Brain pericyte (primary cell): ENCODE data around the gene ARFRP1.
"Not testable (repeated sequence)": the region's sequence is repeated elsewhere in the genome, so short reads cannot be mapped to it uniquely, and the experiment has no call there.

Experiments used
- DNase-seq: peaks from one replicate; pipeline ENCODE4 v3.0.0-alpha.2; 2012; ENCODE audit warnings: low read depth, low spot score

The ARFRP1 gene

DNA sequence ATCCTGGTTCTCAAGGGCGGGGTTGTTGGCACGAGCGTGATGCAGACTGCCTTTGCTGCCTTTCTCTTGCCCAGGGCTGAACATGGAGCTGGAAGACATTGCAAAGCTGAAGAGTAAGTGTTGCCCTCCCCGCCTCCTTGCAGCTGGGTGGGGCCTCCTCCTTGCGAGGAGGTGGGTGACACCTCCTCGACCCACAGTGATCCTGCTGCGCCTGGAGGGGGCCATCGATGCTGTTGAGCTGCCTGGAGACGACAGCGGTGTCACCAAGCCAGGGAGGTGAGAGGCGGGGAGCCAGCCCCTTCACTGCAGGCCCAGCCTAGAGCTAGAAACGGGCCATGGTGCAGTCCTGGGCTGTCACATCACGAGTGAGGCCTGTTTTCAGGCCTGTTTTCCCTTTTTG, 29.7 kb downstream of the ARFRP1 start:
- no peak for DNase-seq

DNA sequence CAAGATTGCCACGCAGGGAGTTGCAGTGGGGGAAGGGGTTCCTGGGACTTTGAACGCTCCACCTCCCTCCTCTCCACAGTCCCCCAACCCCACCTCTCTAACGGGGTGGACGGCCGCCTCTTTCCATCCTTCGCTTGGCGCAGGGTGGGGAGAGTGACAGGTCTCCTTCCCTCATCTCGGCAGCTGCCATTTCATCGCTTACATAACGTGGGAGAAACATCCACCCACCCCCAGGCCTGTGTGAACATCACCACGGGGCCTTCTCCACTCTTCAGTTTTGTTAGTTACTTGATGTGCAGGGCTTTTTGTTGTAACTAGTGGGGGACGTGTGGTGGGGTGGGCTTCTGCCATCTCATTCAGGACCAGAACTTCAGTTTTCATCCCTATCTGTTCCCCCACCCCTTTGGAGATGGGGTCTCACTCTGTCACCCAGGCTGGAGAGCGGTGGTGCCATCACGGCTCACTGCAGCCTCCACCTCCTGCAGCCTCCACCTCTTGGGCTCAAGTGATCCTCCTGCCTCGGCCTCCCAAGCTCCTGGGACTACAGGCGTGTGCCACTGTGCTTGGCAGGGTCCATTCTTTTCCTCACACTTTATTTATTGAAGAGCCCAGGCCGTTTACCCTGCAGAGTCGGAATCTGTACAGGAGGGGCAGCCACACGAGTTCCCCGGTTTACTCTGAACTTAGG, 32.0 kb downstream of the ARFRP1 start:
- no peak for DNase-seq

DNA sequence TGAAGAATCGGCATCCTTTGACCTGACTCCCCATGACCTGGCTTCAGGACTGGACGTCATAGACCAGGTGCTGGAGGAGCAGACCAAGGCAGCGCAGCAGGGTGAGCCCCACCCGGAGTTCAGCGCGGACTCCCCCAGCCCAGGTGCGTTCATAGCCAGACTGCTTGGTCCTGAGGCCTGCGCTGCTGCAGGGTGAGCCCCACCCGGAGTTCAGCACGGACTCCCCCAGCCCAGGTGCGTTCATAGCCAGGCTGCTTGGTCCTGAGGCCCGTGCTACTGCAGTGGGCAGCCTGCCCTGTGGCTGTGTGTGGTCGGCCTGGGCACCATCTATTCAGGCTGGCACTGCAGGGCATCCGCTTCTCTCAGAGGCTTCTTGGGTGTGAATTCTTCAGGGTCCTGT, 33.8 kb downstream of the ARFRP1 start:
- no peak for DNase-seq

DNA sequence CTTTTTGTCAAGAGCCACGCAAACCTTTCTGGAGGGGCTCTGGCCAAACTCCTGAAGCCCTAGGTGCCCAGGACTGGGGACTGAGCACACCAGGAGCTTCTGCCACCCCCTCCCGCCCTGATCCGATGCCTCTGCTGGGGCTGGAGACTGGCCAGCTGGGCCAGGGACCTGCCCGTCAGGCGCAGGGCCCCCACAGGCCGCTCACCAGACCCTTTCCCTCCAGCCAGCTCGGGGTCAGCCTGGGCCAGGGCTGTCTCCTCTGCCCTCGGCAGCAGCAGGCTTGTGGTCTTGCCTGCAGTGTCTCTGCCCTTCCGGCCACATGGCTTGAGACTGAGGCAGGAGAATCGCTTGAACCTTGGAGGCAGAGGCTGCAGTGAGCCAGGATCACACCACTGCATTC, 35.1 kb downstream of the ARFRP1 start:
- no peak for DNase-seq

DNA sequence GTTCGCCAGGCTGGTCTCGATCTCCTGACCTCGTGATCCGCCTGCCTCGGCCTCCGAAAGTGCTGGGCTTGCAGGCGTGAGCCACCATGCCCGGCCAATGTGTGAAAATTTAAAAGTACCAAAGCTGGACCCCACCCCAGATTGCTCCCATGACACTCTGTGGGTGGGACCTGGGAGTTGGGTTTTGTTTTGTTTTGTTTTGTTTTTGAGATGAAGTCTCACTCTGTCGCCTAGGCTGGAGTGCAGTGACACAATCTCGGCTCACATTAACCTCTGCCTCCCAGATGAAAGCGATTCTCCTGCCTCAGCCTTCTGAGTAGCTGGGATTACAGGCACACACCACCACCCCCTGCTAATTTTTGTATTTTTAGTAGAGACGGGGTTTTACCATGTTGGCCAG, 36.1 kb downstream of the ARFRP1 start:
- not testable (repeated sequence) for DNase-seq

DNA sequence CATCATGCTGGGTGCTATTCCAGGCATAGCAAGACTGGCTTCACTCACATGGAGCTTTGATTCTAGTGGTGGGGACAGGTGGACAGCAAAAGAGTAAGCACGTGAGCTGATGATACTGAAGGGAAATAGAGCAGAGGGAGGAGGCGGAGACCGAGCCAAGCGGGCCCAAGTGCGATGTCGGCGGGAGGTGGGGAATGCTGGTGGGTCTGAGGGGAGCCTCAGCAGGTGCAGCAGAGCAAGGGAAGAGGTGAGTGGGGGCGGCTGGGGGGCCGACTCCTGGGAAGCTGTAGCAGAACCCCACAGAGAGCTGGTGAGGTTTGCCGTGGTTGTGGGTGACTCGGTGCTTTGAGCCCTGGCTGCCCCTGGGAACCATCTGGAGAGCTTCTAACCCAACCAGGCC, 39.4 kb downstream of the ARFRP1 start:
- no peak for DNase-seq

GRCh38 chr20:63667858-63668257, 39.9 kb downstream of the ARFRP1 start:
- DNase-seq = no peak

GRCh38 chr20:63665708-63666107, 42.1 kb downstream of the ARFRP1 start:
- DNase-seq = no peak

- DNase-seq = no peak
Measured at GRCh38 chr20:63664861-63665594, 42.7 kb downstream of the ARFRP1 start.

DNA sequence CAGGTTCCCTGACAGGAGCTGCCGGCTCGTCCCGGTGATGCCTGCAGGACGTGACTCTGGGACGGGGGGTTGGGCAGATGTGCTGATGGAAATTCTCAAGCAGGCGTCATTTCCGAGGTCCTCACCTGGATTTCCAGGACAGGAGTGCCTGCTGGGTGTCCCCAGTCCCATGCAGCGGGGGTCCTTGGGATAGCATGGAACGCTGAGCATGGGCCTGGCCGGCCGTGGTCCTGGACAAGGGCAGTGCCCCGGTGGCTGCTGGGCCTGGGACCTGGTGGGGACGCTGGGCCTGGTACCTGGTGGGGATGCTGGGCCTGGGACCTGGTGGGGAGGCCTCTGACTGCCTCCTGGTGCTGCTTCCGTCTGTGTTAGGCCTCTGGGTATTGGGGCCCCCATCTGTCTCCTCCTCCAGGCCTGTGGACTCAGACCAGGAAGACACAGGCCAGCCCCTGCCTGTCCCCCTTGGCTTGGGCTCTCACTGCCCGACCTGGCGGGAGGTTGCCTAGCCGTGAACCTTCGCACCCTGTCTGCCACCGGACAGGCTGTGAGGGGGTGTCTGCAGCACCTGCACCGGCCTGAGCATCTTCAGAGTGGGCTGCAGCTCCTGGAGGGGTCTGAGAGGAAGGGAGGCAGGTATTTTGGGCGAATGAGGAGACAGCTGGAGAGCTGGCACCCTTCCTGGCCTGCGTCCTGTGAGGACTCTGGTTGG, 43.5 kb downstream of the ARFRP1 start:
- no peak for DNase-seq

DNA sequence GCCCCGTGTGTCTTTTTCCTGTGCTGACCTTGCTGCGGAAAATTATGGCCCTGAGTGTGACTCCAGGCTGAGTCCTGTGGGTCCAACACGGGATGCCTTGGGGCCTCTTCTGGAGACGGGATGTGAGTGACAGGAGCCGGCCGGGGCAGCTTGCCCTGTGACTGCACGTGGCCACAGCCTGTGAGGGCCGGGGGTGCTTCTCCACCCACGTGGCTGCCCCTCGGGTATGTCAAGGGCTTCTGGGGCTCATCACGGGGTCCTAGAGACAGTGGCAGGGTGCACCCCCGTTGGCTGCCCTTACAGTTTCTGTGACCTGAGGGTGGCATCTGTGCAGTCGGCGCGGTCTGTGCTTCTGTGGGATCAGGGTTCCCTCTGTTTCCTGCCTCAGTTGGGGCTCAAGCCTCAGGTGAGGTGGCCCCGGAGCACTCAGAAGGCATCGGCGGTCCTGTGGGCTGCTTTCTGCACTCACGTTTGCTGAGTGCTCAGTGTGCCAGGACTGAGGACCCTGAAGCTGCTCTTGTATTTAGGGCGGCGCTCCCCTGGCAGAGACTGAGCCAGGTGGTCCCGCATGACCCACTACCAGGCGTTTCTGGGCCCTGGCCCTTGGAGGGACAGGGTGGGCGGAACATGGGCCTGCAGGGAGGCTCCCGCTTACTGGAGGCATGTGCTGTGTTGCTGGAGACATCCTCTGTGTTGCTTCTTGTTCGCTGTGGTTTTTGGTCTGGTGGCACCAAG, 44.3 kb downstream of the ARFRP1 start:
- DNase-seq = no peak

DNA sequence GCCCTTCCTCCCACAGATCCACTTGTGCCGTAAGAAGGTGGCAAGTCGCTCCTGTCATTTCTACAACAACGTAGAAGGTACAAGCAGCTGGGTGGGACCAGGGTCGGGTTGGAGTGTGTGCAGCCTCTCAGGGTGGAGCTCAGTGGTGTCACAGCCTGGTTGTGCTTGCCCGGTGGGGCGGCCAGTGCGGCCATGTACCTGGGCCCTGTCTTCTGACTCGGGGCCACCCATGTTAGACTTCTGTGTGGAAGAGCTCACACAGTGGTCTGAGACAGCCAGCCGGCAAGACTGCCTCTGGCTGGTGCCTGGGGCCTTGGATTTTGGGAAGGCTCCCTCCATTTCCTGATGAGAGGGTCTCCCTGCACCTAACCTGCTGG, 45.0 kb downstream of the ARFRP1 start:
- DNase-seq = no peak

DNA sequence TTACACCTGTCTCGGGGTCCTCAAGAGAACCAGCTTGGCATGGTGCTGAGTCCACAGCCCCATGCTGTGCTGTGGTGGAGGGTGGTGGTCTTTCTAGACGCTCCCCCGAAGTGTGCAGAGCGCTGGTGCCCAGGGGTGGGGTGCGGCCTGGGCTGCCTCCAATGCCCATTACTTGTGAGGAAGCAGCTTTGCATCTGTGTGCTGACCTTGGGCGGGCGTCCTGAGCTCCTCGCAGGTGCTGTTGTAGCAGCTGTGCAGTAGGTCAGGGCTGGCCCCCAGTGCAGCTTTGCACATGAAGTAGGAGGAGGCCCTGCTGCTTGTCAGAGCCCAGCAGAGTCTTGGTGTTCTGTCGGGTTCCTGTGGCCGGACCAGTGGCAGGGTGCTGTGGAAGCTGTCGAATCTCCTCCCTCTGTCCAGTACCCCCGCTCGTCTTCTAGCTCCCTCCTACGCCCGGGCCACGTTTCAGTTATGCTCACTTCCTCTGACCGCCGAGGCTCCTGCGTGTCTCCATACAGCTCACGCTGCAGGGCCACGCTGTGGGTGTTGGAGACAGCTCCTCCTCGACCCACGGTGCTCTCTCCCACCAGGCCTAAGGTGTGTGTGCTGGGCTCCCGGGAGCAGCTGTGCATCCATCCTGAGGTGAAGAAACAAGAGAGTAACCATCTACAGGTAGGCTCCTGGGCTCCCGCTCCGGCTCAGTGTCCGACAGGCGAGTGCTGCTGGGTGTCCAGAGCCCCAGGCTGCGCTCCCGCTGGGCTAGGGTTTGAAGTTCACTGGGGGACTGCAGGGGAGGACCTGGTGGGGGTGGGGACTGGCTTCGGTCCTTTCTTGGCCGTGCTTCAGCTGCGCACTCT, 45.6 kb downstream of the ARFRP1 start:
- DNase-seq = no peak

- DNase-seq = no peak
Measured at GRCh38 chr20:63661108-63661507, 46.7 kb downstream of the ARFRP1 start.

- DNase-seq = no peak
Measured at GRCh38 chr20:63660622-63661021, 47.2 kb downstream of the ARFRP1 start.

DNA sequence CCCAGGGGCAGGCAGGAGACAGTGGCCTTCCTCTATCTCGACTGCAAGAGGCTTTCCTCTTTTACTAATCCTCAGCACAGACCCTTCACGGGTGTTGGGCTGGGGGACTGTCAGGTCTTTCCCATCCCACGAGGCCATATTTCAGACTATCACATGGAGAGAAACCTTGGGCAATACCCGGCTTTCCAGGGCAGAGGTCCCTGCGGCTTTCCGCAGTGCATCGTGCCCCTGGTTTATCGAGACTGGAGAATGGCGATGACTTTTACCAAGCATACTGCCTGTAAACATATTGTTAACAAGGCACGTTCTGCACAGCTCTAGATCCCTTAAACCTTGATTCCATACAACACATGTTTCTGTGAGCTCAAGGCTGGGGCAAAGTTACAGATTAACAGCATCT, 47.6 kb downstream of the ARFRP1 start:
- DNase-seq = not testable (repeated sequence)

GRCh38 chr20:63659370-63659769, 48.4 kb downstream of the ARFRP1 start:
- no peak for DNase-seq

GRCh38 chr20:63658749-63659187, 49.0 kb downstream of the ARFRP1 start:
- DNase-seq = no peak

DNA sequence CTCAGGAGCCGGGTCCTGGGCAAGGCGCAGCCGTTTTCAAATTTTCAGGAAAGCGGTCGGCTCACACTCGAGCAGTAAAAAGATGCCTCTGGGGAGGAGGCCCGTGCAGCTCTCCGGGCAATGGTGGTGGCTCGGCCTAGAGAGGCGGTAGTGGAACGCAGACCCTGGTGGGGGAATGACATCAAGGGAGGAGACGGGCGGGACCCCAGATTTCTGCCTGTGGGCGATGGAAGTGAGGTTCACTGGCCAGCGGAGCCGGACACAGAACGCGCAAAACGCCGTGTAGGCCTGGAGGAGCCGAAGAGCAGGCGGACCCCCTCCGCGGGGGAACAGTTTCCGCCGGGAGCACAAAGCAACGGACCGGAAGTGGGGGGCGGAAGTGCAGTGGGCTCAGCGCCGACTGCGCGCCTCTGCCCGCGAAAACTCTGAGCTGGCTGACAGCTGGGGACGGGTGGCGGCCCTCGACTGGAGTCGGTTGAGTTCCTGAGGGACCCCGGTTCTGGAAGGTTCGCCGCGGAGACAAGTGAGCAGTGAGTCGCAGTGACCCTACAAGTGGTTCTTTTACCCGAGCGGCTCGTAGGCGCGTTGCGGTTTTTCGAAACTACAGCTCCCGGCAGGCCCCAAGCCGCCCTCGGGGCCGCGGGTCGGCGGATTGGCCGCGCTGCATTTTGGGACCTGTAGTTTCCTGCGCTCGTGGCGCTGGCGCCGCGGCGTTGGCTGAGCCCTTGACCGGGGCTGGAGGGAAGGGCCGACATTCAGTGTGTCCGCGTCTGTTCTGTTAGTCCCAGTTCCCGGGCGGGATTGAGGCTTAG, 49.6 kb downstream of the ARFRP1 start, which contains the start of gene RTEL1:
TSS of gene RTEL1 (plus strand) at position 376 of the 812 bp plus-strand sequence. CDS start 1,091 bp downstream, outside the sequence.
- peak; percentile 78 for DNase-seq
